GM04504 (cell line): Measurements from ENCODE around the gene RND3.

Source experiments
- DNase-seq: peaks from one replicate; pipeline ENCODE4 v3.0.0-alpha.2; 2012; ENCODE audit warnings: low read depth

The RND3 gene

GRCh38 chr2:150441226-150441625, 46.2 kb downstream of the RND3 start:
- no peak for DNase-seq

GRCh38 chr2:150438654-150439053, 48.8 kb downstream of the RND3 start:
- DNase-seq = no peak

- no peak for DNase-seq
These were observed 49.4 kb downstream of the RND3 start for GRCh38 chr2:150438041-150438440.

- no peak for DNase-seq
These were observed 55.2 kb downstream of the RND3 start for GRCh38 chr2:150432312-150432625.

- DNase-seq = no peak
These were observed 55.7 kb downstream of the RND3 start for GRCh38 chr2:150431561-150432311.

DNA sequence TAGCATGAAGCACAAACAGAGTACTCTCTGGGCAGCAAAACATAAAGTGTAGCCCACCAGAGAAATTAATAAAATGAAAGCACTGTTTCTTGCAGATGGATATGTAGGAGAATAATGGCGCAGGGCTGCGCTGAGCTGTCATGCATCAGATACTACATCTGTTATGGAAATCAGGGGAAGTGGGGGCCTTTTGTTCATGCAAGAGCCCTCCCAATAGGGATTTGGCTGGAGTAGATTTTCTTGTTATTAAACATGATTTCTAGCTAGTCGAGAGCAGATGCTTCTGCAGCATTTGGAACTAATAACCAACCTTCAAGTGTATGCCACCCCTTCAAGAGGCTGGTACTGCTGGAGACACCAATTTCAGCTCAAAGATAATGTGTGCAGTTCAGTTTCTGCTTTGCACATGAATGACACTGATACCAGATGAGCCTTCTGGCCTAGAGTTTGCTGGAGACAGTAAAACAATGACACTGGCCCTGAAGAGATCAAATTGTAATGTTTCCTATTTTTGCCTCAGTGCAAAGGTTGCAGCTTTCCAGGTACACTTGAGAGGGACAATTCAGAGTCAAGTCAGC, 58.0 kb downstream of the RND3 start:
- no peak for DNase-seq

DNA sequence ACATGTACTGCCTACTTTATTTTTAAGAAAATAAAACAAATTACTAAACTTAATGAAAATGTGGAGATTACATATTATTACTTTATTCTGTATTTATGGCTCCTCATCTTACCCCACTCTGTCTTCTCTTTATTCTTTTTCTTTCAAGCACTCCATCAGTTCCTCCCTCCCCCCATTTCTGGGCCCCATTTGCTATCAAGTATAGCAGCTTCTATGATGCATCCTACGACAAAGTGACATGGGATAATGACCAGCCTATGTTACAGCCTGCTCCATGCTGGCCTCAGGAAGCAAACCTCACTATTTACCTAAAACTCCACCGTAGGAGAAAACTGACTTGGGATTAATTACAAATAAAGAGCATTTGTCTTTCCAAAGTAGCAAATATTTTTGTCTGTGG, 58.8 kb downstream of the RND3 start:
- DNase-seq = no peak

- no peak for DNase-seq
These were observed 60.2 kb downstream of the RND3 start for GRCh38 chr2:150427298-150427697.

GRCh38 chr2:150426724-150427123, 60.7 kb downstream of the RND3 start:
- DNase-seq = no peak

DNA sequence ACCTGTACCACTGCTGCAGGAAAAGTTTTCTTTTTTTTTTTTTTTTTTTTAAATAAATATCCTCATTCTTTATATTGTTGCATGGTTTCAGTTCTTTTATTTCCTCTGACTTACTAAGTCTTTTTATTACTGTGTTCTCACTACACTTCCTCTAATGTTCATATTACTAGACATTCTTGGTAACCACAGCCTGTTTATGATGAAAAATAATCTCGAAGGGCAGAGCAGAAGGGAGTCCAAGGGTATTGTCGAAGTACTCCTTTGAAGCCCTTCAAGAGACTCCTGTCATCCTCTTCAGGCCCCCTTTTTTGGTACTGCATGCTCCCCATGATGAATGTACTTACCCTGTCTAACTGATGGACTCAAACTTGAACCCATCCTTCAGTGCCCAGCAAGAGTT, 61.2 kb downstream of the RND3 start:
- no peak for DNase-seq

GRCh38 chr2:150425121-150425955, 62.1 kb downstream of the RND3 start:
- DNase-seq = no peak

DNA sequence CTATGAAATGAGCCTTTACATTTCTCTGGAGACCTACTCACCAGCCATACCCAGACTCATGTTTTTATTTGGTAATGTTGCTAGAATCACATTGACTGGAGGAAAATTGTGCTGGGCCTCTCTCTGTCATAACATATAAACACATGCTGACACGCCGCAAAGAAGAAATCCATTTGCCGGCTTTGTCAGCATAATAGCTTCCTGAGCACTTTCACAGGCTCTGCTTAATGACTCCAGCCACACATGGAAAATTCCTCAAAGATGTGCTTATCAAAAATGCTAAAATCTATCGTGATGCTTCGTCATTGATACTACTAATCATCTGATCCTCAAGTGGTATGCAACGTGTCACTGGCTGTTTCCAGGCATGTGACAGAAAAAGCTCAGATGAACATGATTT, 63.1 kb downstream of the RND3 start:
- DNase-seq = no peak

DNA sequence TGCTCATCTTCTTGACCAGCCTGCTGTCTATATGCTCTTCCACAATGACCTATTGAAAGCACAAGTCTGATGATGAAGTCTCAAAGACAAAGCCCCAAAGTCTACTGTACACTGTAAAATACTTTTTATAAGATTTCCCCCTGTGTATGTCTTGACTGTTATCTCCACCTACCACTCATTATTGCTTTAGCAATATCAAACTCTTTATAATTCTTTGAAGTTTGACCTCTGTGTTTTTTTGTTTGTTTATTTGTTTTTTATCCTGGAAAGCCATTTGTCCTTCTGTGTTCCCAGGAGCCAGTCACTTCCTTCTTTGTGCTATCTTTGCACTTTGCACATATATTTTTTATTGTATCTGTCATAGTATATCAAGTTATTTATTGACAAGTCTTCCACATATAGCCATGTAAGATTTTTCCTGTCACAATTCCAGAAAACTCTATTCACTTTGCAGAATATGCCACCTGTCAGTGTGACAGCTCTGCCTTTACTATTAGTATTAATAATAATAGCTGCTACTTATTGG, 66.3 kb downstream of the RND3 start:
- DNase-seq = no peak

DNA sequence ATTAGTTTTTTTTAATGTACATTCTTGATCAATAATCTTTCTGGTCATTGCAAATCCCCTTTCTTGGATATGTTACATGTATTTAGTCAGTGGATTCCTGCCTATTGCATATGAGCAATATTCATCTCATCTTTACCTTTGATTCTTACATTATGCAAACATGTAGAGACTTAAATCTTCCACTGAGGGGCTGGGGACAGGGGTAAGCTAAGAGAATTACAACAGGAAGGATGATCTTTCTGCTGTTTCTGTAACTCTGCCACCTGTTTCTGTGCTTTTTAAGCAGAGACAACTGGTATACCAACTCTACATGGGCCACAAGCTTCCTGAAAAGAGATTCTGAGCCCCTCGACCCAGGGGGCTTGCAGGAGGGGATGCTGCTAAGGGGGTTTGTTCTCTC, 68.6 kb downstream of the RND3 start:
- no peak for DNase-seq
